Measurements from ENCODE around the gene SAMD13. TPM values are rescaled to one million over a fixed set of nuclear protein-coding genes. Genes with fewer than 3 reads are reported as not detected.

Gene SAMD13
- total and polyA plus RNA-seq, 2 of the 8 experiments (the other 6 are each of a cell fraction or from before 2014, with no cell fraction given) = 0.86 to 2.3 TPM

- no peak for TF ChIP-seq SIX5 (IDR thresholded peaks at IDR 0.05; ENCODE audit: low read depth, low read length)
Measured at GRCh38 chr1:84289169-84289785, 12.2 kb upstream of the SAMD13 start (continued).
